ENCODE measurements around the gene PGAM5.

DNA sequence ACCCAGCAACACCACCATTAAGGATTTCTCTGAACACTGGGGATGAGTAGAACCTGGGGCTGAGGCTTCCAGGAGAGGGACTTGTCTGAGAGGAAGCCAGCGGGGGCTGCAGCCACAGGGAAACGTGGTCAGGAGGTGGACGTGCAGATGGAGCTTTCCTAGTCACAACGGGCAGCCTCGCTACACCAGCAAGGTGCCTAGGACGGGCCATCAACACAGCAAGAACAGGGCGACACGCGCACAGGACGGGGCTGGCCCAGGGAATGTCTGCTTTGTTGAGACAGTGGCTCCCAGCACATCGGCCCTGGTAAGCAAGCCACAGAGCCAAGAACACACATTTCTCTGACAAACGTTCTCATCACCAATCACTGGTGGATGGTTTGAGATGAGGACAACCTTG lies 25.7 kb downstream of the PGAM5 start:
- TF ChIP-seq EZH2phosphoT487 (IDR thresholded peaks at IDR 0.05; ENCODE audit: insufficient read depth, low read depth) (no peak), EZH2 (IDR thresholded peaks at IDR 0.05; ENCODE audit: insufficient read depth, poor library complexity, severe bottlenecking) (no peak)
